ENCODE measurements around the gene HSPA4.
"Not testable (repeated sequence)": the region's sequence is repeated elsewhere in the genome, so short reads cannot be mapped to it uniquely, and the experiment has no call there.

HSPA4 gene

GRCh38 chr5:133051061-133051541 lies 712 bp upstream of the HSPA4 start:
- no peak for DNase-seq

DNA sequence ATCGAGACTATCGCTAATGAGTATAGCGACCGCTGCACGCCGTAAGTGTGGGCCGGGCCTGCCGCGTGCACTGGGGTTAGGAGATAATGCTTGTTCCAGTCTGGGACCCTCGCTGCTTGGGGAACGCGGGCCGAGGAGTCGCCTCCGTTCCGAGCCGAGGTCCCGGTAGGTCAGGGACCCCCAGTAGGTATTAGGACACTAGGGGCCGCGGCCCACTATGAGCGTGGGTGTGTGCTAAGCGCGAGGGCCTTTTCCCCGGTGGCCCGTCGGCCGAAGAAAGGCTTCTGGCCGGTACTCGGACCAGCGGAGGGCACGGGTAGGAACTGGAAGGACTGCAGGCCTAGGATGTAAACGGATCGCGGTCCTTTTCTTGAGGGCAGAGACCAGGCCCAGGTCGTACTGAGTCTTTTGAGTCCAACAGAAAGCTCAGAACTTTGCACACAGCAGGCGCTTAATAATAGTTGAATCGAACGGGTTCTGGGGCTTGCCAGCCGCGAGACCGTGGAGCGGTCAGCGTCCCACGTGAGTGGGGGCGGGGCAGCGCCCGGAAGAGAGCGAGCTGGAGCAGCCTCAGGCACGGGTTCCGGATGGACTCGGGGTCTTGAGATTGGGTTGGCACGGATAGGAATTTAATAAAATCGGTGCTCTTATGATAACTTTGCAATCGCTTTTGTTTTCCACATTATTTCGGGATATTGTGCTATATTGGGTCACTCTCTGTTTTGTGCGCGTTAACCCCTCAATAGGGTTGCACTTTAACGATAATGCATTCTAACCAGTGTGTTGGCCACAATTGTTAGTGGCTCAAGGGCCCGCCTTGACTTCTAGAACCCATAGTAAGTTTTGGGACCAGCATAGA lies 733 bp downstream of the HSPA4 start:
- no peak for DNase-seq

GRCh38 chr5:133053448-133053847 lies 1.6 kb downstream of the HSPA4 start:
- DNase-seq = no peak

- DNase-seq = no peak
Observed at GRCh38 chr5:133054697-133055471, 3.1 kb downstream of the HSPA4 start.

DNA sequence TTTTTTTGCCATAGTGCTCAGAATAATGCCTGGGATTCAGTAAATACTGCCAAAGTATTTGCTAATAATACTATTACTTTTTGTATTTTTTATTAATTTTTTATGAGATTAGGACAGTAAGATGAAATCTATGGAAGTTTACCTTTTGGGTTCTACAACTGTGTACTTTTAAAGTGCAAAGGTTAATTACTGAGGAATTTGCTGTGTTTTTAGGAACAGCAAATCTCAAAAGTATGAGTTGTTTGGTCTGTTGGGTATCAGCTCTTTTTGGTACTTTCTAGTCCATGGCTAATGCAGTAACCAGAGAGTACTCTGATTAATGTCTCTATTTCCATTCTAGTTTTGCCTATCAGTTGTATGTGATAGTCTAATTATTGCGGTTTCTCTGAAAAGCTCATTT lies 5.1 kb downstream of the HSPA4 start:
- DNase-seq = no peak

- DNase-seq = no peak
Observed at GRCh38 chr5:133059621-133060020, 7.8 kb downstream of the HSPA4 start.

DNA sequence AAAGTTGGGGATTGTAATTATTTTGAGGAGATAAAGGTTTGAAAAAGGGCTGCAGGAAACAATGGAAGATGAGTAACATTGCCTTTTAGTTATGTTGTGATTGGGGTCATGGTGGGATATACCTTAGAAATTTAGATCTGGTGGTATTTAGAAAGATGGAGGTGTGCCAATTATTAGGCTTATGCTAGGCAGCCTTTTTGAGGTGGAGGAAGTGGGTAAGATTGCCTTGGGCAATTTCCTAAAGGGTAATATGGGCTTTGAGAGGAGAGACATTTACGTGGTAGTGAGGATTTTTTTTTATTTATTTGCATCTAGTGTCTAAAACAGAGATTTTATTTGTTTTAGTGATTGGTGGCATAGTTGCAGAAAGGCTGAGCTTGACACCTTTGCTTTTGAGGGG lies 10.5 kb downstream of the HSPA4 start:
- no peak for DNase-seq

DNA sequence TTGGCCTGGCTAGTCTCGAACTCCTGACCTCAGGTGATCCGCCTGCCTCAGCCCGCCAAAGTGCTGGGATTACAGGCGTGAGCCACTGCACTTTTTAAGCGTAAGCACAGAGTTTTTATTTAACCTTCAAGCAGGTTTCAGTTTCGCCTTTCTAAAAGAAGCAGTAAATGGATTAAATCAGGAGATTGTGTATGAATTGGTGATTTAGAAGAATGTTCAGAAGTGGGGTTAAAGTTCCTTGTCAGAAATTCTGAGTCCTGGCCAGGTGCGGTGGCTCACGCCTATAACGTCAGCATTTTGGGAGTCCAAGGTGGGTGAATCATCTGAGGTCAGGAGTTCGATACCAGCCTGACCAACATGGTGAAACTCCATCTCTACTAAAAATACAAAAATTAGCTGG lies 12.2 kb downstream of the HSPA4 start:
- no peak for DNase-seq

DNA sequence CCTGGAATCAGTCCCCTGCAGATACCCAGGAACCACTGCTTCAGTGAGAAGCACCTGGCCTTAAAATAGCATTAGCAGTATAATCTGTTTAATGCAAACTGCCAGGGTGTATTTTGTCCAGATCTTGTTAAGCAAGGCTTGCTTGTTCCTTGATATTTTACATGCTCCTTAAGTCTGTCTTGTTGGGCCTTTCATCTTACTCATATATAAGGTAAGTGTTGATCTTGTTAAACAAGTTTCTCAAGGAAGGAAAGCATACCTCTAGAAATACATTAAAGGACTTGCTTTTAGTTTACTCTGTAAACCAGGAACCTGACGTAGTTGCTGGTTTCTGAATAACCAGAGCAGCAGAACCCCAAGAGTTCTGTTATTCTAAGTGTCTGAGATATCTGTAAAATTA lies 13.7 kb downstream of the HSPA4 start:
- DNase-seq = no peak

GRCh38 chr5:133066045-133066444 lies 14.2 kb downstream of the HSPA4 start:
- no peak for DNase-seq

GRCh38 chr5:133072021-133072420 lies 20.2 kb downstream of the HSPA4 start:
- no peak for DNase-seq

- DNase-seq = no peak
Observed at GRCh38 chr5:133075572-133076536, 24.0 kb downstream of the HSPA4 start.

GRCh38 chr5:133079048-133079447 lies 27.2 kb downstream of the HSPA4 start:
- no peak for DNase-seq

GRCh38 chr5:133081036-133081435 lies 29.2 kb downstream of the HSPA4 start:
- no peak for DNase-seq

- DNase-seq = no peak
Observed at GRCh38 chr5:133081703-133082102, 29.9 kb downstream of the HSPA4 start.

DNA sequence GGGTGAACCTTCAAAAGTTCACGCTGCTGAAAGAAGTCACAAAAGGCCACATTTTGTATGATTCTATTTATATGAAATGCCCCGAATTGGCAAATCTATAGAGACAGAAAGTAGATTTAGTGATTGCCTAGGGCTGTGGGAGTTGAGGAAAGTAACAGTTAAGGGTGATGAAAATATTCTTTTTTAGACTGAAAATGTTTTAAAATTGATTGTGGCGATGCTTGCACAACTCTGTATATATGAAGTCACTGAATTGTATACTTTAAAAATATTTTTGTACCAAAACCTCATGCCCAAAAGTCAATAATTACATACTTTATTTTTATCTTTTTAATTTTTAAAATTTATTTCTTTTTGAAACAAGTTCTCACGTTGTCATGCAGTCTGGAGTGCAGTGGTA lies 30.3 kb downstream of the HSPA4 start:
- no peak for DNase-seq

- no peak for DNase-seq
Observed at GRCh38 chr5:133083901-133084300, 32.1 kb downstream of the HSPA4 start.

DNA sequence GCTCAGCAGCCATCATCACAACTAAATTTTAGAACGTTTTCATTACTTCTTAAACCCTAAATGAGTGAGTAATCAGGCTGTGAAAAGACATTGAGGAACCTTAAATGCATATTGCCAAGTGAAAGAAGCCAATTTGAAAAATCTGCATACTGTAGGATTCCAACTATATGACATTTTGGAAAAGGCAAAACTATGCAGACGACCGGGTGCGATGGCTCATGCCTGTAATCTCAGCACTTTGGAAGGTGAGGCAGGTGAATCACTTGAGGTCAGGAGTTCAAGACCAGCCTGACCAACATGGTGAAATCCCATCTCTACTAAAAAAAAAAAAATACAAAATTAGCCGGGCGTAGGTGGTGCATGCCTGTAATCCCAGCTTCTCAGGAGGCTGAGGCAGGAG lies 33.4 kb downstream of the HSPA4 start:
- not testable (repeated sequence) for DNase-seq

- DNase-seq = no peak
Observed at GRCh38 chr5:133086366-133086875, 34.6 kb downstream of the HSPA4 start.

GRCh38 chr5:133088064-133088463 lies 36.3 kb downstream of the HSPA4 start:
- DNase-seq = no peak

GRCh38 chr5:133091034-133091433 lies 39.2 kb downstream of the HSPA4 start:
- DNase-seq = no peak

DNA sequence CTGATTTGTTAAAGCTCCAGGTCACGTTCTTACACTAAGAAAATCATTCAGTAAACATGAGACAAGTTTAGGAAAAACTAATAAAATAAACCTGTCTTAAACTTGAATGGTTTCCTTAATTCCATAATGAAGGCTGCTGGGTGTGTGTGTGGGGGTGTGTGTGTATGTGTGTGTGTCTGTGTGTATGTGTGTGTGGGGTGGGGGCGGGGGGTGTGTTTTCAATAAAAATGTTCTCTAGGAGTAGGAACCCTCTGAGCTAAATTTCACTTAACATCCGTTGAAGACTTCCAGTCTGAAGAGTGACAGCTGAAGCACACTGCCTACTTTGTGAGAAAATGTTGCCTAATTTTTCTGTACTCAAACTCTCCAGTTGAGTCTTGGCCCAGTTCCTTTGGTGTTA lies 54.5 kb downstream of the HSPA4 start:
- no peak for DNase-seq
